ENCODE data around the gene KLHL25.

DNA sequence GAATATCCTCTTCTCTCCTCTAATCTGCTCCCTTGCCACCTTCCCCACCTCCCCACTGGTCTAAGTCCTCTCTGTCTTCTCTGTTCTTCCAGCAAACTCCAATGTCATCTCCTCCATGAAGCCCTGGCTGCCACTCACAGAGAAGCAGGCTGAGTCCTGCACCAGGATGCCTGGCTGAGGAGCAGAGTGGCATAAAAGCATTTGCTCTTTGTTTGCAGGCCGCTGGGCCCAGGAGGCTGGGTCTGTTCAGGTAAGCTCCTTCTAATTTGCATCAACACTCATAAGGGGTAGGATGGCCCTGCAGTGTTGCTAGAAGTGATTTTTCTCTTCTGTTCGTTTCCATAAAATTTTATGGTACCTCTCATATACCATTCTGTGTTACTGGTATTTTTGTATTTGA is 43.2 kb upstream of the KLHL25 start:
- TF ChIP-seq, protein P1, sequence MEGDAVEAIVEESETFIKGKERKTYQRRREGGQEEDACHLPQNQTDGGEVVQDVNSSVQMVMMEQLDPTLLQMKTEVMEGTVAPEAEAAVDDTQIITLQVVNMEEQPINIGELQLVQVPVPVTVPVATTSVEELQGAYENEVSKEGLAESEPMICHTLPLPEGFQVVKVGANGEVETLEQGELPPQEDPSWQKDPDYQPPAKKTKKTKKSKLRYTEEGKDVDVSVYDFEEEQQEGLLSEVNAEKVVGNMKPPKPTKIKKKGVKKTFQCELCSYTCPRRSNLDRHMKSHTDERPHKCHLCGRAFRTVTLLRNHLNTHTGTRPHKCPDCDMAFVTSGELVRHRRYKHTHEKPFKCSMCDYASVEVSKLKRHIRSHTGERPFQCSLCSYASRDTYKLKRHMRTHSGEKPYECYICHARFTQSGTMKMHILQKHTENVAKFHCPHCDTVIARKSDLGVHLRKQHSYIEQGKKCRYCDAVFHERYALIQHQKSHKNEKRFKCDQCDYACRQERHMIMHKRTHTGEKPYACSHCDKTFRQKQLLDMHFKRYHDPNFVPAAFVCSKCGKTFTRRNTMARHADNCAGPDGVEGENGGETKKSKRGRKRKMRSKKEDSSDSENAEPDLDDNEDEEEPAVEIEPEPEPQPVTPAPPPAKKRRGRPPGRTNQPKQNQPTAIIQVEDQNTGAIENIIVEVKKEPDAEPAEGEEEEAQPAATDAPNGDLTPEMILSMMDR (IDR thresholded peaks at IDR 0.05), result no peak
- TF ChIP-seq SIN3A (IDR thresholded peaks at IDR 0.05; ENCODE audit: borderline replicate concordance, insufficient read depth, low read depth, low read length) (no peak), POLR2AphosphoS5 (IDR thresholded peaks at IDR 0.05; ENCODE audit: low read depth, low read length) (no peak)
